Skeletal muscle tissue (tissue), 4 donors: ENCODE measurements around the gene SIX1. TPM values are rescaled to one million over a fixed set of nuclear protein-coding genes. Genes with fewer than 3 reads are reported as not detected.

ENCODE experiments used
- H3K27ac ChIP-seq: one replicate; pipeline ENCODE4 v1.7.0; 2013; ENCODE audit warnings: mild to moderate bottlenecking, low read depth, low read length, inconsistent platforms
- H3K27me3 ChIP-seq, 3 donors: one replicate each; pipeline ENCODE4 v1.7.0; 2013; ENCODE audit warnings: low read length in 3 of 3; ENCODE audit not compliant: control insufficient read depth in 3 of 3, insufficient read depth in 3 of 3
- H3K36me3 ChIP-seq, 3 donors: one replicate each; pipeline ENCODE4 v1.7.0; 2013; ENCODE audit warnings: low read length in 3 of 3; ENCODE audit not compliant: control insufficient read depth in 3 of 3, insufficient read depth in 3 of 3
- H3K4me1 ChIP-seq, 3 donors: one replicate each; pipeline ENCODE4 v1.7.0; 2013; ENCODE audit warnings: low read length in 3 of 3, mild to moderate bottlenecking in 3 of 3; ENCODE audit not compliant: control insufficient read depth in 3 of 3, insufficient read depth in 3 of 3
- H3K4me3 ChIP-seq, 3 donors: one replicate each; pipeline ENCODE4 v1.7.0; 2013; ENCODE audit warnings: low read length in 3 of 3
- H3K9ac ChIP-seq, 3 donors: one replicate each; pipeline ENCODE4 v1.7.0; 2013; ENCODE audit warnings: low read length in 3 of 3, mild to moderate bottlenecking in 3 of 3, moderate library complexity in 2 of 3, low read depth in 1 of 3
- H3K9me3 ChIP-seq, 3 donors: one replicate each; pipeline ENCODE4 v1.7.0; 2013; ENCODE audit warnings: low read length in 3 of 3; ENCODE audit not compliant: control insufficient read depth in 3 of 3
- total RNA-seq: library from RNA; depleted of rRNA; stranded (reverse); fragments of >200 nt; gene quantifications from one replicate; pipeline ENCODE4 v1.2.3, GENCODE V29; 2014
- donor health status: Osteomylitis.

Gene SIX1
- total RNA-seq, 1 donor from 2014 or later = 45.4 TPM

- peaks cover 0 to 4% (median 0%) of the 10 kb centered on the region in 3 donors for H3K27me3 ChIP-seq
- H3K9me3 ChIP-seq = no peaks in the 10 kb centered on the region
- H3K36me3 ChIP-seq = no peaks in the 10 kb centered on the region
- H3K4me3 ChIP-seq = no peak overlapping the region
- peaks cover 9 to 20% (median 12%) of the 10 kb centered on the region in 3 donors for H3K4me1 ChIP-seq
- no peak overlapping the region for H3K9ac ChIP-seq
- H3K27ac ChIP-seq = no peak overlapping the region
Observed at GRCh38 chr14:60634153-60634552, 15.1 kb downstream of the SIX1 start.

DNA sequence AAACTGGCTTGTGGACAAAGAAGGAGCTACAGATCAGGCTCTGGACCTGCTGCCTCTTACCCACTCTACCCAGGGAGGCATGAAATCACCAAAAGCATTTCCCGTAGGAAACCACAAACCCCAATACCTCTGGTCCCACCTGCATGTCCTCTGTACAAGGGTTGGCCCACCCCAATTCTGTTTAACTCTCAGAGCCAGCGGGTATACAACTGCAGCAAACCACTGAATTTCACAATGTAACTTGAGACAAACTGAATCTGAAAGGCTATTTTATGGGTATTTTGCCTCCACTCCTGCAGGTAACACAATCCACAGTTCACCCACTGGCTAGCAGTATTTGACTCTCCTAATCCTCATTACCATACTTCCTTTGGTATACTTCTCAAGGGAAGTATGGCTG lies 16.5 kb downstream of the SIX1 start:
- peak overlapping the region in 1 of 3 donors; percentile 12 for H3K9ac ChIP-seq
- no peak overlapping the region for H3K4me3 ChIP-seq
- peaks cover under 1 to 14% (median 3%) of the 10 kb centered on the region in 3 donors for H3K4me1 ChIP-seq
- no peaks in the 10 kb centered on the region for H3K9me3 ChIP-seq
- H3K36me3 ChIP-seq = no peaks in the 10 kb centered on the region
- H3K27ac ChIP-seq = no peak overlapping the region
- H3K27me3 ChIP-seq = peaks cover 0 to 4% (median 0%) of the 10 kb centered on the region in 3 donors

GRCh38 chr14:60632257-60632656 lies 17.0 kb downstream of the SIX1 start:
- Histone ChIP-seq H3K36me3 (no peaks in the 10 kb centered on the region), H3K27ac (no peak overlapping the region), H3K9ac (no peak overlapping the region), H3K4me1 (peaks cover 0 to 12% (median 0%) of the 10 kb centered on the region in 3 donors), H3K9me3 (no peaks in the 10 kb centered on the region), H3K4me3 (no peak overlapping the region), H3K27me3 (peaks cover 0 to 4% (median 0%) of the 10 kb centered on the region in 3 donors)

- Histone ChIP-seq H3K4me3 (no peak overlapping the region), H3K9me3 (no peaks in the 10 kb centered on the region), H3K36me3 (no peaks in the 10 kb centered on the region), H3K27me3 (peaks cover 0 to 4% (median 0%) of the 10 kb centered on the region in 3 donors), H3K4me1 (peaks cover 0 to 8% (median 0%) of the 10 kb centered on the region in 3 donors), H3K9ac (no peak overlapping the region), H3K27ac (no peak overlapping the region)
Observed at GRCh38 chr14:60631842-60632241, 17.4 kb downstream of the SIX1 start.

DNA sequence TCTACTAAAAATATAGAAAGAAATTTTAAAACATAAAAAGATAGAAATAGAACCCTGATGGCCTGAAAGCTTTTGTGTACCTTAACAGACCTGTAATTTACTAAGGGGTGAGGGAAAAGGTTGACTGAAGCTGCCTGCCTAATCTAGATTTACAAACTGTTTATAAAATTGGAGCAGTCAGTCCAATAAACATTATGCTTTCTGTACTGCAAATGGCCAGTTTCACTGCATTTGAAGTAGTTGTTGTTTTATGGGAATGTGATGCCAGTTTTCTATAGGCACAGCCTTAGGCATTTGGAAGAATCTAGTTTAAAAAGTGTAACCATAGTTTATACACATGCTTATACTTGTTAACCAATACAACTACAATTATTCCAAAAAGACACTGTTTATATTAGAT lies 19.1 kb downstream of the SIX1 start:
- Histone ChIP-seq H3K9me3 (no peaks in the 10 kb centered on the region), H3K27me3 (no peaks in the 10 kb centered on the region), H3K4me3 (no peak overlapping the region)

GRCh38 chr14:60628892-60629291 lies 20.4 kb downstream of the SIX1 start:
- Histone ChIP-seq H3K27me3 (no peaks in the 10 kb centered on the region), H3K36me3 (no peaks in the 10 kb centered on the region), H3K9ac (no peak overlapping the region), H3K9me3 (no peaks in the 10 kb centered on the region), H3K4me1 (peaks cover 0 to 8% (median 3%) of the 10 kb centered on the region in 3 donors), H3K4me3 (no peak overlapping the region), H3K27ac (no peak overlapping the region)

More for the DNA sequence above, 19.1 kb downstream of the SIX1 start:
- Histone ChIP-seq H3K27ac (no peak overlapping the region), H3K36me3 (no peaks in the 10 kb centered on the region), H3K9ac (no peak overlapping the region), H3K4me1 (peaks cover 0 to 8% (median 1%) of the 10 kb centered on the region in 3 donors)

DNA sequence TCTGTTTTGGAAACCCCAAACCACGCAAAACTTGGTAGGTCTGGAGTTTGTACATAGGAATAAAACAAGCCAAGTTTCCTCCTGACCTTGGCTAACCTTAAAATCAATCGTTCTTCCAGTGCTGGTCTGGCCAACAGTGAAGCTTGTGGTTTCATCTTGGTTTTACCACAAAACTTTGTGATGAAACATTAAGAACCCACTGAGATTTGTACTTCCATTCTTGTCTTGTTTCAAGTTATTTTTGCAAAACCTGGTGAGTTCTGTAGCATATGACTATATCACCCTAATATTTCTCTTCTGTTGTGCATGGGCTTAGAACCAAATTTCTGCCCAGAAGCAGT lies 26.4 kb downstream of the SIX1 start:
- peaks cover 0 to 10% (median 0%) of the 10 kb centered on the region in 3 donors for H3K4me1 ChIP-seq
- H3K27me3 ChIP-seq = no peaks in the 10 kb centered on the region
- no peaks in the 10 kb centered on the region for H3K36me3 ChIP-seq
- no peak overlapping the region for H3K4me3 ChIP-seq
- H3K9me3 ChIP-seq = no peaks in the 10 kb centered on the region
- H3K9ac ChIP-seq = no peak overlapping the region
- no peak overlapping the region for H3K27ac ChIP-seq

DNA sequence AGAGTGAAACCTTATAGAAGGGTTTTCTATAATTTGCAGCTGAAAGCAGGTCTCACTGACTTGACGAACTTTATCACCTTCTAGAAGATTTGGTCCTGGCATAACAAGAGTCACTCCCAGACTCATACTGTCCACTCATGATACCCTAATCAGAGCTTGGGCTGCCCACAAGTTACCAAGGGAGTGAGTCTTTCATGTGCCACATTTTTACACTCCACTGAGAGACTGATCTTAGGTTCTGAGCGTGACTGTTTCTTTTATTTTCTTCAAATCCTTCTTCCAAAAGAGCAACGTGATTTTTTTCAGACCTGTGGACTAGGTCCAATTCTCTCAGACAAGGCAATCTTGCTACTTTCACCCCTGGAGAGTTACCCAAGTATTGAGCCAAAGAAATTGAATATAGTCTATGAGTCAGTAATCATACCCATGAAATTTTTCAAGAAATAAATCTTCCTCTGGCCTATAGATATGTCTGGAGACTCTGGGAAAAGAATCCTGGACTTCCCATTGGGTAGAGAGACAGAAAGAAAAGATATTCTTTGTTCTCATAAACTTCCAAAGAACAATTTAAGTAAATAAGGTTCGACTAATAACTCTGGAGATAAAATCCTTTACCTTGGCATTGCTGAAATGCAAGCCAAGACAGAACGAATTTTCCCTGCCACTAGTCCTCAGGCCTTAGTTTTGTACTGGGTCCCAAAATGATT lies 26.9 kb downstream of the SIX1 start:
- peak overlapping the region; percentile 11 for H3K27ac ChIP-seq
- no peak overlapping the region for H3K4me3 ChIP-seq
- peaks cover 0 to 10% (median 0%) of the 10 kb centered on the region in 3 donors for H3K4me1 ChIP-seq
- H3K36me3 ChIP-seq = no peaks in the 10 kb centered on the region
- no peaks in the 10 kb centered on the region for H3K27me3 ChIP-seq
- no peak overlapping the region for H3K9ac ChIP-seq
- H3K9me3 ChIP-seq = no peaks in the 10 kb centered on the region

DNA sequence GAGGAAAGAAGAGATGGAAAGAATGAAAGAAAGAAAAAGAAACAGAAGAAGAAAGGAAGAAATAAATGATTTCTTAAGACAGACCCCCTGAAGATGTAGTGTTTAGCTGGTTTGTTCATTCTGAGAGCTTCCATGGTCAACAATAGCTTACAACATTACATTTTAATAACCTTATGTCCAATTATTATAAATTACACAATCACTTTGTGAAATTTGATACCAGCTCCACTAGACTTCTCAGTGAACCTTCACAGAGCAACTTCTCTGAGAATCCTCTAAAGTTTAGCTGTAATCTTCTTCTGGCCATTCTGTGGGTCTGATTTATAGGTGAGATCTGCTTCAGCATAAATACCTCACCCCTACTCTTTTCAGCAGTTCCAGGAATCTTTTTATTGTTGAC lies 27.9 kb downstream of the SIX1 start:
- H3K9me3 ChIP-seq = no peaks in the 10 kb centered on the region
- no peaks in the 10 kb centered on the region for H3K36me3 ChIP-seq
- no peak overlapping the region for H3K27ac ChIP-seq
- no peak overlapping the region for H3K9ac ChIP-seq
- no peaks in the 10 kb centered on the region for H3K27me3 ChIP-seq
- H3K4me1 ChIP-seq = peaks cover 0 to 10% (median 0%) of the 10 kb centered on the region in 3 donors
- no peak overlapping the region for H3K4me3 ChIP-seq

- H3K4me3 ChIP-seq = no peak overlapping the region
- no peaks in the 10 kb centered on the region for H3K27me3 ChIP-seq
- H3K9me3 ChIP-seq = no peaks in the 10 kb centered on the region
- peaks cover 0 to 6% (median 0%) of the 10 kb centered on the region in 3 donors for H3K4me1 ChIP-seq
- no peak overlapping the region for H3K9ac ChIP-seq
- H3K27ac ChIP-seq = no peak overlapping the region
- H3K36me3 ChIP-seq = no peaks in the 10 kb centered on the region
Observed at GRCh38 chr14:60618241-60618640, 31.0 kb downstream of the SIX1 start.
